OCI-LY3 (cell line): ENCODE measurements around the gene SIDT2.

Source experiments
- H2AFZ ChIP-seq: fragments of 200-600, 300-600 bp; shearing (Covaris generic); 2 replicates; pipeline ENCODE4 v1.6.0; 2014; ENCODE audit warnings: antibody characterized with exemption, low read depth, low read length
- H3K27ac ChIP-seq: fragments of 200-600, 300-600 bp; sonication (generic); 2 replicates; pipeline ENCODE4 v1.5.1; 2014; ENCODE audit warnings: mild to moderate bottlenecking, low read length, moderate library complexity, mixed read lengths
- H3K27me3 ChIP-seq: fragments of 200-600, 300-600 bp; sonication (generic); 2 replicates; pipeline ENCODE4 v1.6.1; 2014; ENCODE audit warnings: low read depth, low read length, mixed read lengths
- H3K36me3 ChIP-seq: fragments of 200-600, 300-600 bp; sonication (generic); replicated peaks from 2 replicates; pipeline ENCODE3; 2014; ENCODE audit warnings: low read depth, low read length, mixed read lengths
- H3K4me1 ChIP-seq: fragments of 300-600, 200-600 bp; sonication (generic); 2 replicates; pipeline ENCODE4 v1.6.1; 2014; ENCODE audit warnings: low read length, mixed read lengths
- H3K4me2 ChIP-seq: fragments of 200-600, 300-600 bp; sonication (generic); 2 replicates; pipeline ENCODE4 v1.6.1; 2014; ENCODE audit warnings: low read length, mixed read lengths
- H3K4me3 ChIP-seq: fragments of 300-600, 200-600 bp; sonication (generic); 2 replicates; pipeline ENCODE4 v1.5.1; 2014; ENCODE audit warnings: antibody characterized with exemption, mild to moderate bottlenecking, low read length, moderate library complexity
- H3K79me2 ChIP-seq: fragments of 300-600, 200-600 bp; shearing (Covaris generic); 2 replicates; pipeline ENCODE4 v1.6.1; 2014; ENCODE audit warnings: mild to moderate bottlenecking, low read length, mixed read lengths
- H3K9ac ChIP-seq: fragments of 300-600, 200-600 bp; shearing (Covaris generic); 2 replicates; pipeline ENCODE4 v1.6.0; 2014; ENCODE audit warnings: mild to moderate bottlenecking, low read length, moderate library complexity
- H3K9me3 ChIP-seq: fragments of 200-600, 300-600 bp; shearing (Covaris generic); 2 replicates; pipeline ENCODE4 v1.6.1; 2014; ENCODE audit warnings: low read length, mixed read lengths; ENCODE audit not compliant: insufficient read depth
- H4K20me1 ChIP-seq: fragments of 200-600, 300-600 bp; sonication (generic); 2 replicates; pipeline ENCODE4 v1.6.1; 2016; ENCODE audit warnings: low read length, mixed read lengths; ENCODE audit not compliant: insufficient read depth
- CTCF ChIP-seq: fragments of 200-600, 300-600 bp; sonication (generic); IDR thresholded peaks from 2 replicates; pipeline ENCODE4 v1.5.1; 2014; ENCODE audit warnings: antibody characterized with exemption, low read length, low read depth
- EZH2phosphoT487 ChIP-seq: fragments of 200-600 bp; shearing (Covaris generic); IDR thresholded peaks from 2 replicates; pipeline ENCODE4 v1.6.1; 2018; ENCODE audit warnings: antibody characterized with exemption, mixed run types, low read depth

SIDT2 gene

GRCh38 chr11:117185736-117186430, 7.3 kb downstream of the SIDT2 start:
- H3K4me2 ChIP-seq, result peak overlapping the region; percentile 71
- H3K9me3 ChIP-seq, result no peaks in the 10 kb centered on the region
- H3K27me3 ChIP-seq, result no peaks in the 10 kb centered on the region
- no peak for TF ChIP-seq EZH2phosphoT487
- TF ChIP-seq CTCF, result no peak
- H3K36me3 ChIP-seq, result peaks cover 15% of the 10 kb centered on the region
- H3K27ac ChIP-seq, result peak overlapping the region; percentile 89
- no peaks in the 10 kb centered on the region for H3K79me2 ChIP-seq
- peaks cover 58% of the 10 kb centered on the region for H3K4me1 ChIP-seq
- H4K20me1 ChIP-seq, result no peaks in the 10 kb centered on the region
- H3K4me3 ChIP-seq, result peak overlapping the region; percentile 31
- H3K9ac ChIP-seq, result peak overlapping the region; percentile 52; the same call in 1 of the 2 replicates
- no peak overlapping the region for H2AFZ ChIP-seq

- H3K4me3 ChIP-seq, result peak overlapping the region; percentile 31; the same call in 1 of the 2 replicates
- peak overlapping the region; percentile 71 for H3K4me2 ChIP-seq
- H3K9me3 ChIP-seq, result no peaks in the 10 kb centered on the region
- peaks cover 15% of the 10 kb centered on the region for H3K36me3 ChIP-seq
- H2AFZ ChIP-seq, result no peak overlapping the region
- no peaks in the 10 kb centered on the region for H4K20me1 ChIP-seq
- TF ChIP-seq CTCF (no peak), EZH2phosphoT487 (no peak)
- H3K4me1 ChIP-seq, result peaks cover 54% of the 10 kb centered on the region
- peak overlapping the region; percentile 52; the same call in 1 of the 2 replicates for H3K9ac ChIP-seq
- H3K79me2 ChIP-seq, result no peaks in the 10 kb centered on the region
- peak overlapping the region; percentile 89 for H3K27ac ChIP-seq
- H3K27me3 ChIP-seq, result no peaks in the 10 kb centered on the region
Observed at GRCh38 chr11:117186431-117186761, 7.9 kb downstream of the SIDT2 start.

GRCh38 chr11:117187007-117187406, 8.5 kb downstream of the SIDT2 start:
- Histone ChIP-seq H3K9ac (no peak overlapping the region), H4K20me1 (no peaks in the 10 kb centered on the region), H3K27ac (no peak overlapping the region), H3K27me3 (no peaks in the 10 kb centered on the region), H3K4me3 (no peak overlapping the region), H2AFZ (no peak overlapping the region), H3K79me2 (no peaks in the 10 kb centered on the region), H3K9me3 (no peaks in the 10 kb centered on the region), H3K4me2 (peak overlapping the region; percentile 71; the same call in 1 of the 2 replicates), H3K36me3 (peaks cover 16% of the 10 kb centered on the region), H3K4me1 (peaks cover 51% of the 10 kb centered on the region)
- no peak for TF ChIP-seq CTCF
- TF ChIP-seq EZH2phosphoT487, result no peak

GRCh38 chr11:117187428-117187798, 8.9 kb downstream of the SIDT2 start:
- Histone ChIP-seq H2AFZ (no peak overlapping the region), H3K27me3 (no peaks in the 10 kb centered on the region), H3K9ac (no peak overlapping the region), H3K4me1 (peaks cover 51% of the 10 kb centered on the region), H3K4me2 (no peak overlapping the region), H3K79me2 (no peaks in the 10 kb centered on the region), H3K9me3 (no peaks in the 10 kb centered on the region), H3K4me3 (no peak overlapping the region), H3K27ac (no peak overlapping the region), H4K20me1 (no peaks in the 10 kb centered on the region), H3K36me3 (peaks cover 16% of the 10 kb centered on the region)
- TF ChIP-seq CTCF (no peak), EZH2phosphoT487 (no peak)
